DMS 273 treated with DMSO at 0.1 percent for 48 hours (cell line): ENCODE data around the gene RAMP2.

Experiments
- DNase-seq: peaks from one replicate; lab custom pipeline; 2025; lab: John Stamatoyannopoulos, UW

The RAMP2 gene

GRCh38 chr17:42795061-42795460 is 34.0 kb downstream of the RAMP2 start:
- no peak for DNase-seq

- no peak for DNase-seq
Observed at GRCh38 chr17:42795465-42795864, 34.4 kb downstream of the RAMP2 start.

DNA sequence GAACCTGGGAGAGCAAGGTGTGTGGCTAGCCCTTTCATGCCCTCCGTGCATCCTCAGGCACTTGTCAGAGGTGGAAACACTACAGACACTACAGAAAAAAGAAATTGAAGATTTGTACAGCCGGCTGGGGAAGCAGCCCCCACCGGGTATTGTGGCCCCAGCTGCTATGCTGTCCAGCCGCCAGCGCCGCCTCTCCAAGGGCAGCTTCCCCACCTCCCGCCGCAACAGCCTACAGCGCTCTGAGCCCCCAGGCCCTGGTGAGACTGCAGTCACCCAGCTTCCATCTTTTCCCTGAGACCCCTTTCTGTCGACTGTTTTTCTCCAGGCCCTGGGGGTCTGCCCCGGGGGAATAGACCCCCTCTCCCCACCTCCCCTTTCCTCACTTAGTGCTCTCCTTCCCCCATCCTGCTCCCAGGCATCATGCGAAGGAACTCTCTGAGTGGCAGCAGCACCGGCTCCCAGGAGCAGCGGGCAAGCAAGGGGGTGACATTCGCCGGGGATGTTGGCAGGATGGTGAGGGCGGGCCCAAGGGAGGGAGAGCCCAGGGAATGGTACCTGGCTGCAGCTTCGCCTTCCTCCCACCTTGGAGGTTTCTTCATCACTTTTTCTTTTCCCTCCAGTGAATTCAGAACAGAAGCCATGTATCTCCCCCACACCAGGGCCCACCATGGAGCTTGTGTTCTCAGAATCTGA is 35.2 kb downstream of the RAMP2 start:
- no peak for DNase-seq

DNA sequence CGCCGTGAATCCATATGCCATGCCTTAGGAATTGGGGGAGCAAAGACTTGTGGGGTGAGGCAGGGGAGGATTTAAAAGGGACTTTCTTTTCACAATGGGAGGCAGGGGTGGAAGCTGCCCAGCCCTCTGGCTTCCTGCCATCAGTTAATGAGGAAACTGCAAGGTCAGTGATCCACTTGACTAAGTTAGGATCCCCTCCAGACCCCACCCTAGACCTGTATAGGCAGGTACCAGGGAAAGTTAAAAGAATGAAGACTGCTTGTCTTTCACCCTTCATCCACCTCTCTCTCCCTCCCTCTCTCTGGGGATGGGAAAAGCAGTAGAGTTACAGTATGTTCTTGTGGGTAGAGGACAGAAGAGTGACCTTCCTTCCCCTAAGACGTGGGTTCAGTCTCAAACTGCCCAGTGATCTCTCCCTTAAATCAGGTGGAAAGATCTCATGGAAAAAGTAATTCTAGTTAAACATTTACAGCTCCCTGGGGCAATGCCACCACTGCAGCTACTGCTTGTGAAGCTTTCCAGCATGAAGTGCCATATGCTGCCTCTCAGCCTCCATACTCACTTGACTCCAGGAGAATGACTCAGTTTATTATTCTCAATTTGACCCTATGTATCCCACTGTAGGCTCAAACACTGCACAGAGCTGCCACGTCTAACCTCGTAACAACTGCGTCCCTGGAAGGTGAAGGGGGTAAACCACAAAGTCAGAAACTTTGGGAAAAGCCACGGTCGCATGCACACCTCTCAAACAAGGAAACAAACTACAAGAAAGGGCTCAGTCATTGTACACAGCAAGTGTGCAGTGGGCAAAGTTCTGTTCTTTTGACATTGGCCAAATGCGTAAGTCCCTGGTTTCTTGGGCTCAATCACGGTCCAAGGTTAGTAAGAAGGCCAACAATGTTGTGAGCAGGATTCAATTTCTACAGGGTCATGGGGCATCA is 36.3 kb downstream of the RAMP2 start:
- DNase-seq = no peak

GRCh38 chr17:42798011-42798382 is 37.0 kb downstream of the RAMP2 start:
- DNase-seq = no peak

DNA sequence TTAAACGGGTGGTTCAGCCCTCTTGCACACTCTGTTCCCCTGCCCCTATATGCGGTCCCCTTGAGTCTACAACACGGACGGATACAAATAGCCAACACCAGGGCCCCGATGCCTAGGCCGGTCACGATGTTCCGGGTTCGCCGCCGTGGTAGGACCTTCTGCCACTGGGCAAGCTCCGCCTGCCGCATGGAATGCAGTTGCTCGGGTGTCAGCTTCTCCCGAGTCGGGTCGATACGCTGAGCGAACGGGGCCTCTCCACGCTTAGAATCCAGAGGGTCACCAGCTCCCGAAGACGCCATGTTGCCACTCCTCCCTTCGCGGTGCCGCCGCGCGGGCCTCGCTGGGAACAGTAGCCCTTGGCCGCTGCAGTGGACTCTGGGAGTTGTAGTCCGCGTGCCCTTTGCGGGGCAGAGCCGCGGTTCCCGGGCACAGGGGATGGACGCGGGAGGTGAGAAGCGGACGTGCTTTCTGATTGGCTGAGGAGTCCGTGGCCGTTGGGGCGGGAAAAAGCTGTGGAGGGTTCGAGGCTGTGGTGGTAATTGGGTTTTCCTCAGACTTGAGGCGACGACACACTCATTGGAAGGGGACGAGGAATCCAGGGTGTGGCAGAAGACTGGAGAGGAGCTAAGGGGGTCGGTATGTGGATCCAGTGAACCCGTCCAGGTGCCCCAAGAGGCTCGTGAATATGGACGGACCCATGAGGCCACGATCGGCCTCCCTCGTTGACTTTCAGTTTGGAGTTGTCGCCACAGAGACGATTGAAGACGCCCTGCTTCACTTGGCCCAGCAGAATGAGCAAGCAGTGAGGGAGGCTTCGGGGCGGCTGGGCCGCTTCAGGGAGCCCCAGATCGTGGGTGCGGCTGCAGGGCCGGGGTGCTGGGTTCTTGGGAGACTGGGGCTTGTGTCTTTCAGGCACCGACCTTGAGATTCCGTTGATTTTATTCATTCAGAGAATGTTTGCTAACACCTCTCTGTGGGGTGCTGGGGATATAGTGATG is 37.7 kb downstream of the RAMP2 start, which contains the start of the genes CNTD1 and COA3:
CNTD1 (plus strand) TSS at position 479 of the 998 bp plus-strand sequence; CDS start at position 686, 207 bp downstream.
COA3 (minus strand) TSS at position 322 of the 998 bp plus-strand sequence; CDS start at position 299, 23 bp downstream.
- peak; percentile 76 for DNase-seq

- no peak for DNase-seq
Observed at GRCh38 chr17:42803074-42803883, 42.3 kb downstream of the RAMP2 start.

DNA sequence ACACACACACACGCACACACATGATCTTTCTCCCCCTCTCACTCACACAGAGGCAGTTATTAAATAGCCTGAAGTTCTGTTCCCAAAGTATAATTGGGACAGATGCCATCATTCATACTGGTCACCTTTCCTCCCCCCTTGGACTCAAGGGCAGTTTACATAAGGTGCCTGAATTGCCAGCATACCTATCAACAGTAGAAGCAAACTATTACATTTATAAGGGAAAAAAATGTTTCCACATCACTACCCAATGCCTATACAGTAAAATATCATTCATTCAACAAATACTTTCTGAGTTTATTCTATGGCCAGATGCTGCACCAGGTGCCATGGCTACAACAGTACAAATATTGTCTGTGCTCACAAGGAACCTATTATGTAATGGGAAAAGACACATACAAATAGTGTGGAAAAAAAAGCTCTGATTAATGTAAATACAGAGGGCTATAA is 43.9 kb downstream of the RAMP2 start:
- no peak for DNase-seq

DNA sequence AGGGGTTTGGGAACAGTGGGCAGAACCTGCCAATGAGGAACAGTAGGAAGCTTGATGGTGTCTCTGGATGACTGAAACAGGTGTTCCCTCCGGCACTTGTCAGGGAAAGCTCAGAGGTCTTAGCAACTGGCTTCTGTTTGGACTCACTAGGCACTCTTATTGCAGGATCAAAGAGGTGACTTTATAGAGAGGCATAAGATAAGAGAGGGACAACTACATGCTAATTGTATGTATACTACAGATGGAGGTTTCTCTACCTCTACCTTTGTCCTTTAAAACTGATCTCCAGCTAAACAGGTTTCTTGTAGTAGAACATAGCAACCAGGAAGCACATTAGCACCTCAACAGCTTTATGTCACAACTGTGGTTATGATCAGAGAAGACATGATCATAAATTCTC is 45.2 kb downstream of the RAMP2 start:
- DNase-seq = no peak

GRCh38 chr17:42809250-42809649 is 48.2 kb downstream of the RAMP2 start:
- no peak for DNase-seq
